ENCODE results near the gene ADAM12.

DNA sequence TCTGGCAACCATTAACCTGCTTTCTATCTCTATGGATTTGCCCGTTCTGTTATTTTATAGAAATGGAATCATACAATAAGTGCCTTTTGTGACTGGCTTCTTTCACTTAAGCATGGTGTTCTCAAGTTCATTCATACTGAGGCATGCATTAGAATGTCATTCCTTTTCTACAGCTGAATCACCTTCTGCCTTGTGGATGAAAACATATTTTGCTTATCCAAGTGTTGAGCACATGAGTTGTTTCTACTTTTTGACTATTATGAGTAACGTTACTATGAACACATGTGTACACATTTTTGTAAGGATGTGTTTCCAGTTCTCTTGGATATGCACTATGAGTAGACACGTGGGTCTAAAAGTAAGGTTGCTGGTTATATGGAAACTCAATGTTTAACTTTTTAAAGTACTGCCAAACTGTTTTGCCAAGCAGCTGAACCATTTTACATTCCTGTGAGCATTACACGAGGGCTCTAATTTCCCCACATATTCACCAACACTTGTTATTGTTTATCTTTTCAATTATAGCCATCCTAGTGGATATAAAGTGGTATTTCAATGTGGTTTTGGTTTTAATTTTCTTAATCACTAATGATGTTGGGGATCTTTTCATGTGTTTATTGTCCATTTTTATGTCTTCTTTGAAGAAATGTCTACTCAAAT lies 250.6 kb downstream of the ADAM12 start:
- TF ChIP-seq, protein P1, sequence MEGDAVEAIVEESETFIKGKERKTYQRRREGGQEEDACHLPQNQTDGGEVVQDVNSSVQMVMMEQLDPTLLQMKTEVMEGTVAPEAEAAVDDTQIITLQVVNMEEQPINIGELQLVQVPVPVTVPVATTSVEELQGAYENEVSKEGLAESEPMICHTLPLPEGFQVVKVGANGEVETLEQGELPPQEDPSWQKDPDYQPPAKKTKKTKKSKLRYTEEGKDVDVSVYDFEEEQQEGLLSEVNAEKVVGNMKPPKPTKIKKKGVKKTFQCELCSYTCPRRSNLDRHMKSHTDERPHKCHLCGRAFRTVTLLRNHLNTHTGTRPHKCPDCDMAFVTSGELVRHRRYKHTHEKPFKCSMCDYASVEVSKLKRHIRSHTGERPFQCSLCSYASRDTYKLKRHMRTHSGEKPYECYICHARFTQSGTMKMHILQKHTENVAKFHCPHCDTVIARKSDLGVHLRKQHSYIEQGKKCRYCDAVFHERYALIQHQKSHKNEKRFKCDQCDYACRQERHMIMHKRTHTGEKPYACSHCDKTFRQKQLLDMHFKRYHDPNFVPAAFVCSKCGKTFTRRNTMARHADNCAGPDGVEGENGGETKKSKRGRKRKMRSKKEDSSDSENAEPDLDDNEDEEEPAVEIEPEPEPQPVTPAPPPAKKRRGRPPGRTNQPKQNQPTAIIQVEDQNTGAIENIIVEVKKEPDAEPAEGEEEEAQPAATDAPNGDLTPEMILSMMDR (IDR thresholded peaks at IDR 0.05): no peak
- no peak for TF ChIP-seq POLR2AphosphoS5 (IDR thresholded peaks at IDR 0.05)
- TF ChIP-seq POLR2A (IDR thresholded peaks at IDR 0.05): no peak

All from suprapubic skin (tissue), 4 donors.